Retinal pigment epithelial cell (primary cell): Measurements from ENCODE around the gene HIVEP1.

ENCODE experiments used
- DNase-seq: peaks from one replicate; pipeline ENCODE4 v3.0.0-alpha.2; 2010; ENCODE audit warnings: low read depth
- H3K4me3 ChIP-seq: 2 replicates; pipeline ENCODE4 v1.5.1; 2011; ENCODE audit warnings: mild to moderate bottlenecking, low read length, control low read depth, moderate library complexity
- CTCF ChIP-seq: conservative IDR thresholded peaks from 2 replicates; pipeline ENCODE4 v1.5.1; 2011; ENCODE audit warnings: low read depth, low read length, control low read depth, inconsistent platforms

The HIVEP1 gene

GRCh38 chr6:12178521-12178920, 166.4 kb downstream of the HIVEP1 start:
- DNase-seq, result no peak

GRCh38 chr6:12181481-12181880, 169.4 kb downstream of the HIVEP1 start:
- no peak overlapping the region for H3K4me3 ChIP-seq
- DNase-seq, result no peak
- TF ChIP-seq CTCF, result no peak

More at GRCh38 chr6:12178521-12178920, 166.4 kb downstream of the HIVEP1 start:
- no peak for TF ChIP-seq CTCF
- H3K4me3 ChIP-seq, result no peak overlapping the region

GRCh38 chr6:12182676-12183075, 170.6 kb downstream of the HIVEP1 start:
- TF ChIP-seq CTCF, result no peak
- no peak overlapping the region for H3K4me3 ChIP-seq
- no peak for DNase-seq

- DNase-seq, result no peak
- no peak overlapping the region for H3K4me3 ChIP-seq
- TF ChIP-seq CTCF, result no peak
Observed at GRCh38 chr6:12185081-12185673, 173.1 kb downstream of the HIVEP1 start.

GRCh38 chr6:12186528-12186927, 174.4 kb downstream of the HIVEP1 start:
- no peak for TF ChIP-seq CTCF
- no peak overlapping the region for H3K4me3 ChIP-seq
- no peak for DNase-seq

GRCh38 chr6:12189150-12189549, 177.0 kb downstream of the HIVEP1 start:
- H3K4me3 ChIP-seq, result no peak overlapping the region
- TF ChIP-seq CTCF, result no peak
- DNase-seq, result no peak

- TF ChIP-seq CTCF, result no peak
- no peak for DNase-seq
- H3K4me3 ChIP-seq, result no peak overlapping the region
Observed at GRCh38 chr6:12189661-12190060, 177.5 kb downstream of the HIVEP1 start.
